HL-60 (cell line): ENCODE measurements around the gene CPTP.

ENCODE experiments used
- CTCF ChIP-seq: IDR thresholded peaks from one replicate; pipeline ENCODE4 v1.5.1; 2011; ENCODE audit warnings: low read length, control low read depth, inconsistent platforms; ENCODE audit not compliant: insufficient read depth
- POLR2AphosphoS5 ChIP-seq: IDR thresholded peaks from 2 replicates; pipeline ENCODE4 v1.6.1; 2012; ENCODE audit warnings: low read depth
- REST ChIP-seq: IDR thresholded peaks from 2 replicates; pipeline ENCODE4 v1.6.1; 2012; ENCODE audit warnings: low read depth; ENCODE audit not compliant: insufficient replicate concordance
- SPI1 ChIP-seq: IDR thresholded peaks from 2 replicates; pipeline ENCODE4 v1.6.1; 2012; ENCODE audit warnings: low read depth, mild to moderate bottlenecking, borderline replicate concordance

GRCh38 chr1:1308756-1309250 is 15.8 kb upstream of the CPTP start:
- TF ChIP-seq REST (no peak), CTCF (no peak), POLR2AphosphoS5 (no peak), SPI1 (no peak)
